Endothelial cell of hepatic sinusoid (primary cell): ENCODE measurements around the gene C18orf32.

ENCODE experiments used
- in situ Hi-C: cut with HindIII; loops from 2 replicates; pipeline ENCODE4 v1.10.0; 2017; ENCODE audit warnings: low sequenced_read_pairs

C18orf32 gene

GRCh38 chr18:49431165-49431962, 55.7 kb downstream of the C18orf32 start:
- in situ Hi-C loops, result loop anchor here (25.0 kb wide), 2 partner anchors 494 to 744 kb away; no protein-coding TSS in a partner anchor
